SU-DHL-6 (cell line): Measurements from ENCODE around the gene KIAA2012.

ENCODE experiments used
- H2AFZ ChIP-seq: fragments of 200-600 bp; sonication (generic); 2 replicates; pipeline ENCODE4 v1.6.1; 2014; ENCODE audit warnings: low read depth, mild to moderate bottlenecking, moderate library complexity, mixed read lengths, antibody characterized with exemption, low read length; ENCODE audit not compliant: severe bottlenecking
- H3F3A ChIP-seq: fragments of 200-600 bp; shearing (Covaris generic); 2 replicates; pipeline ENCODE4 v1.6.0; 2016; ENCODE audit warnings: antibody characterized with exemption, mild to moderate bottlenecking; ENCODE audit not compliant: insufficient read depth
- H3K27ac ChIP-seq: fragments of 200-600 bp; sonication (generic); 2 replicates; pipeline ENCODE4 v1.5.1; 2016; ENCODE audit warnings: low read depth, mild to moderate bottlenecking, low read length, moderate library complexity, mixed read lengths
- H3K27me3 ChIP-seq: fragments of 200-600 bp; sonication (generic), shearing (Covaris generic); 2 replicates; pipeline ENCODE4 v1.6.0; 2014; ENCODE audit warnings: mild to moderate bottlenecking, low read length
- H3K36me3 ChIP-seq: fragments of 200-600 bp; sonication (generic); 2 replicates; pipeline ENCODE4 v1.6.1; 2014; ENCODE audit warnings: mild to moderate bottlenecking, low read length, mixed read lengths
- H3K4me2 ChIP-seq: fragments of 300-600, 200-600 bp; shearing (Covaris generic), sonication (generic); 2 replicates; pipeline ENCODE4 v1.6.0; 2014; ENCODE audit warnings: low read length, low read depth, mild to moderate bottlenecking; ENCODE audit not compliant: poor library complexity, severe bottlenecking
- H3K4me3 ChIP-seq: fragments of 200-600 bp; sonication (generic); 2 replicates; pipeline ENCODE4 v1.5.1; 2014; ENCODE audit warnings: antibody characterized with exemption, low read length, mild to moderate bottlenecking, mixed read lengths; ENCODE audit not compliant: insufficient read depth, poor library complexity, severe bottlenecking
- H3K79me2 ChIP-seq: fragments of 200-600 bp; sonication (generic); 2 replicates; pipeline ENCODE4 v1.6.1; 2014; ENCODE audit warnings: mild to moderate bottlenecking, low read length, moderate library complexity; ENCODE audit not compliant: insufficient read depth
- H3K9ac ChIP-seq: fragments of 200-600 bp; sonication (generic); 2 replicates; pipeline ENCODE4 v1.7.0; 2014; ENCODE audit warnings: mild to moderate bottlenecking, low read length
- H3K9me2 ChIP-seq: fragments of 200-600 bp; sonication (generic); replicated peaks from 2 replicates; pipeline ENCODE4 v1.6.1; 2014; ENCODE audit warnings: low read length; ENCODE audit not compliant: insufficient read depth
- H3K9me3 ChIP-seq: fragments of 200-600 bp; sonication (generic); 2 replicates; pipeline ENCODE4 v1.6.1; 2014; ENCODE audit warnings: low read length, mixed read lengths; ENCODE audit not compliant: insufficient read depth
- H4K20me1 ChIP-seq: fragments of 200-600 bp; sonication (generic); 2 replicates; pipeline ENCODE4 v1.6.1; 2014; ENCODE audit warnings: low read depth, mild to moderate bottlenecking, antibody characterized with exemption, low read length, moderate library complexity, mixed read lengths
- EZH2phosphoT487 ChIP-seq: fragments of 200-600 bp; sonication (generic), shearing (Covaris generic); conservative IDR thresholded peaks from 2 replicates; pipeline ENCODE4 v1.6.1; 2018; ENCODE audit warnings: mild to moderate bottlenecking, antibody characterized with exemption, low read length, moderate library complexity, mixed read lengths
- TF ChIP-seq, protein P1 (sequence below): fragments of 200-600 bp; sonication (generic); IDR thresholded peaks from one replicate; pipeline ENCODE4 v1.5.1; 2017; ENCODE audit warnings: antibody characterized with exemption, mild to moderate bottlenecking, low read length, moderate library complexity; ENCODE audit not compliant: insufficient read depth, poor library complexity, severe bottlenecking

KIAA2012 gene

DNA sequence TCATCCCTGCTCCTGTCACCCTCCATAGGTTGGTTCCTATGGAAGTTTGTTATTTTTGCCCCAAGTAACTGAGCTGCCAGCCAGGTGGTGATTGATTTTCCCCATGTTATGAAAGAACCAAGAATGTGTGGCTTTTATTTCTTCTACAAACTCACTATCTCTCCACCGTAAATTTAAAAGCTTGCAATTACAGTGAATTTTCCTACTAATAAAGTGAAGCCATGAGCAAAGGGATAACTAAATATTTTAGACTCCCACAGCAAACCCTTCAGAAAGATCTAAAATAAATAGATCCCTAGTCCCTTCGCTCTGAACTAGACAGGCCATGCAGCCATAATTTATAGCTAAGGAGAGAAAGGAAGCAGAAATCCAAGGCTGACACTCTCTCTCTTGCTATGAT is 6.2 kb upstream of the KIAA2012 start:
- H3K9me2 ChIP-seq, result no peaks in the 10 kb centered on the region
- no peaks in the 10 kb centered on the region for H3K36me3 ChIP-seq
- H3K4me3 ChIP-seq, result no peak overlapping the region
- no peak overlapping the region for H2AFZ ChIP-seq
- H3K4me2 ChIP-seq, result no peak overlapping the region
- no peaks in the 10 kb centered on the region for H3K79me2 ChIP-seq
- H3F3A ChIP-seq, result no peaks in the 10 kb centered on the region
- TF ChIP-seq, protein P1, sequence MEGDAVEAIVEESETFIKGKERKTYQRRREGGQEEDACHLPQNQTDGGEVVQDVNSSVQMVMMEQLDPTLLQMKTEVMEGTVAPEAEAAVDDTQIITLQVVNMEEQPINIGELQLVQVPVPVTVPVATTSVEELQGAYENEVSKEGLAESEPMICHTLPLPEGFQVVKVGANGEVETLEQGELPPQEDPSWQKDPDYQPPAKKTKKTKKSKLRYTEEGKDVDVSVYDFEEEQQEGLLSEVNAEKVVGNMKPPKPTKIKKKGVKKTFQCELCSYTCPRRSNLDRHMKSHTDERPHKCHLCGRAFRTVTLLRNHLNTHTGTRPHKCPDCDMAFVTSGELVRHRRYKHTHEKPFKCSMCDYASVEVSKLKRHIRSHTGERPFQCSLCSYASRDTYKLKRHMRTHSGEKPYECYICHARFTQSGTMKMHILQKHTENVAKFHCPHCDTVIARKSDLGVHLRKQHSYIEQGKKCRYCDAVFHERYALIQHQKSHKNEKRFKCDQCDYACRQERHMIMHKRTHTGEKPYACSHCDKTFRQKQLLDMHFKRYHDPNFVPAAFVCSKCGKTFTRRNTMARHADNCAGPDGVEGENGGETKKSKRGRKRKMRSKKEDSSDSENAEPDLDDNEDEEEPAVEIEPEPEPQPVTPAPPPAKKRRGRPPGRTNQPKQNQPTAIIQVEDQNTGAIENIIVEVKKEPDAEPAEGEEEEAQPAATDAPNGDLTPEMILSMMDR, result no peak
- TF ChIP-seq EZH2phosphoT487, result no peak
- no peaks in the 10 kb centered on the region for H3K27me3 ChIP-seq
- no peaks in the 10 kb centered on the region for H3K9me3 ChIP-seq
- no peak overlapping the region for H3K27ac ChIP-seq
- H3K9ac ChIP-seq, result no peak overlapping the region
- H4K20me1 ChIP-seq, result no peaks in the 10 kb centered on the region

DNA sequence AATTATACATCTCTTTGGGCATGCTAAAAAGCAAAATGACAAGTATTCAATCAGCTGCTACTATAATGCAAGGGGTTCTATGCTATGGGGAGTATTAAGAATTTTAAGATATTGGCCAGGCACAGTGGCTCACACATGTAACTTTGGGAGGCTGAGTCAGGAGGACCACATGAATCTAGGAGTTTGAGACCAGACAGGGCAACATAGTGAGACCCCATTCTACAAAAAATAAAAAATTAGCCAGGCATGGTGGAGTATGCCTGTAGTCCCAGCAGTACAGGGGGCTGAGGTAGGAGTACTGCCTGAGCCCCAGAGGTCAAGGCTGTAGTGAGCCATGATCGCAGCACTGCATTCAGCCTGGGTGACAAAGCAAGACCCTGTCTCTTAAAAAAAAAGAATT is 5.5 kb upstream of the KIAA2012 start:
- no peak overlapping the region for H3K9ac ChIP-seq
- H3K9me3 ChIP-seq, result no peaks in the 10 kb centered on the region
- no peaks in the 10 kb centered on the region for H3K27me3 ChIP-seq
- H3K27ac ChIP-seq, result no peak overlapping the region
- H3K4me3 ChIP-seq, result no peak overlapping the region
- no peak overlapping the region for H2AFZ ChIP-seq
- H3K9me2 ChIP-seq, result no peaks in the 10 kb centered on the region
- H3F3A ChIP-seq, result no peaks in the 10 kb centered on the region
- no peaks in the 10 kb centered on the region for H3K79me2 ChIP-seq
- TF ChIP-seq EZH2phosphoT487, result no peak
- TF ChIP-seq, protein P1, result no peak
- H3K36me3 ChIP-seq, result no peaks in the 10 kb centered on the region
- no peaks in the 10 kb centered on the region for H4K20me1 ChIP-seq
- H3K4me2 ChIP-seq, result no peak overlapping the region

DNA sequence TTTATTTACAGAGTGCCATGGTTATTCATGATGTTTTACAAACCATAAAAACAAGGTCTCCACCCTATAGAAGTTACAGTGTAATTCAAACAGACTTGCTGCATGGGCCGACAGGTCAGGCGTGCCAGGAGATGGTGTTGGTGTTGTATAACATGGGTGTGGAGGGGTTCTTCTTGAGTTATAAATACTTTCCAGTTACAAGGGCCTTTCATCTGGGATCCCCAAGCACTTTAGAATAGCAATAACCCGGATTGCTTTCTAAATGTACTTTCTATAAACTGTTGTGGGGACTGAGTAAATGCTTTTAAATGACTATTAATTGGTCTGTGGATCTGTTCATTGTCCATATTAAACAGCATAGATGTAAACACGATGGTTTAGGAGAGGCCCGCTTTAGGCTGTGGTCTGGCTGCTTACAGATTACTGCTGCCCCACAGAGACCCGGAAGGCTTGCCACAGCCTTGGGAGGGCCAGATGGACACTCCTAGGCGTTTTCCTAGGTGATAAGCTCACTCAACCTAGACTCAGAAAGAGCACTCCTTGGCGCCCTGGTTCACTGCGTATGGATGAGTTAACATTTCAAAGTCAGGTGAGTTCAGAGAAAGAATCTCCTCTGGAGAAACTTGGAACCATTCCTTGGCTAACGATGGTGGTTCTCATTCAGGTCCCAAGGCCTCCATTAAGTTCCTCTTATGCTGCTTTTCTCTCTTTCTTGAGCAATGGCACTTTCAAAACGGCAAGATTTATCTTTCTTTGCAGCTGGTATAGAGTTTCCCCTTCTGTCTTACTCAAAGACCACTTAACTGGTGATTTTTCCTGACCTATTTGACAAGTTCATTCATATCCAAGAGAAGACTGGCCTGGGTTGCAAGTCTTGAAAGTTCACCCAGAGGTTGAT is 3.6 kb upstream of the KIAA2012 start:
- Histone ChIP-seq H3K27me3 (no peaks in the 10 kb centered on the region), H3K9me3 (no peaks in the 10 kb centered on the region), H3K4me3 (no peak overlapping the region), H3K27ac (no peak overlapping the region), H2AFZ (no peak overlapping the region), H3K9me2 (no peaks in the 10 kb centered on the region), H3K36me3 (no peaks in the 10 kb centered on the region), H4K20me1 (no peaks in the 10 kb centered on the region), H3K9ac (no peak overlapping the region), H3F3A (no peaks in the 10 kb centered on the region), H3K4me2 (no peak overlapping the region), H3K79me2 (no peaks in the 10 kb centered on the region)
- TF ChIP-seq, protein P1, result no peak
- no peak for TF ChIP-seq EZH2phosphoT487
